Measurements from ENCODE around the gene FOXJ3.
"Not testable (repeated sequence)": the region's sequence is repeated elsewhere in the genome, so short reads cannot be mapped to it uniquely, and the experiment has no call there.

Gene FOXJ3

GRCh38 chr1:42239555-42239954, 95.5 kb downstream of the FOXJ3 start:
- DNase-seq = no peak

DNA sequence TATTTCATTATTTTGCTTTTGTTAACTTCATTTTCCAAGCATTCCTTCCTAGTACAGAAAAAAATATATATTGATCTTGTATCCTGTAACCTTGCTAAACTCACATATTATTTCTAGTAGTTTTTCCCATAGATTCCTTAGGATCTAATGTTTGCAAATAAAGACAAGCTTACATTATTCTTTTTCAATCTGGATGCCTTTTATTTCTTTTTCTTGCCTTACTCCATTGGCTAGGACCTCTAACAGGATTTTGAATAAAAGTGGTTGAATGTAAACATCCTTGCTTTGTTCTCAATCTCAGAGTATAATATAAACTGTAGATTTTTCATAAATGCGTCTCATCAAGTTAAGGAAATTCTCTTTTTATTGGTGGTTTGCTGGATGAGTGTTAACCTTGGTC, 96.0 kb downstream of the FOXJ3 start:
- no peak for DNase-seq

DNA sequence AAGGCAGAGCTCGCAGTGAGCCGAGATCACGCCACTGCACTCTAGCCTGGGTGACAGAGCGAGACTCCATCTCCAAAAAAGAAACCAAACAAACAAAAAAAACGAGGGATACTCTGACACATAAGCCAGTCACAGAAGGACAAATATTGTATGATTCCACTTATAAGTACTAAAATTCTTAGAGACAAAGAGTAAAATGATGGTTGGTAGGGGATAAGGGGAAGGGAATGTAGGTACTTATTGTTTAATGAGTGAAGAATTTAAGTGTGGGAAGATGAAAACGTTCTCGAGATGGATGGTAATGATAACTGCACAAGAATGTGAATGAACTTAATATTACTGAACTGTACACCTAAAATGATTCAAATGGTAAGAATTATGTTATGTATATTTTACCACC, 103.8 kb downstream of the FOXJ3 start:
- DNase-seq = no peak

DNA sequence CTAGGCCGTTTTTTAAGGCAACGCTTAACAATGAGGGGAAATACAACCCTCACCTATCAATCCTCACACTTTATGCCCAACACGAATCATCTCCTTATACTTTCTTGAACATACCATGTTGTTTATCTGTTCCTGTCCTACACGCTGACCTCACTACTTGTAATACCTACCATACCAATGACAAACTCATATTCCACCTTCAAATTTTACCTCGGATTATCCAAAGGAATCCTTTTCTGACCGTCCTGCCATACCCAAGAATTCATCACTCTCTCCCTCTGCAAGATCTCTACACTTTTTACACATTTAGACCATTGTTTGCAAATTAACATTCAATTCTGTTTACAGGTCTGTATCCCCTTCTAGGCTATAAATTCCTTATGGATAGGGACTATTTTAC, 106.1 kb downstream of the FOXJ3 start:
- no peak for DNase-seq

DNA sequence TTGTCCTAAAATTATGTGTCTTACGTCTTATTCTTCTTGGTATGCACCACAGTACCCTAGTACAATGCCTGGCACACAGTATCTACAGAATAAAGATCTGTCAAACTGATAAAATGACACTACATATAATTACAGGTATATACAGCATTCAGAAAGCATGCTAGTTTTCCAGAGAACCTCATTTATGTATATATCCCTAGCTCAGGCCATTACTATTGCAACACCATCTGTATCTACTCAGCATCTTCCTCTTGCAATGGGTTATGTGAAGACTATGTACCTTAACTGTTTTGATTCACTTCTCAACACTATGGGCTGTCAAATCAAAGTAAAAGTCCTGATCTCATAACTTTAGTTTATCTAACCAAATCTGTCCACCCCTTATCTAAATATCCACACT, 112.0 kb downstream of the FOXJ3 start:
- no peak for DNase-seq

- no peak for DNase-seq
These were observed 113.0 kb downstream of the FOXJ3 start for GRCh38 chr1:42221952-42222606.

- no peak for DNase-seq
These were observed 113.6 kb downstream of the FOXJ3 start for GRCh38 chr1:42221456-42221855.

DNA sequence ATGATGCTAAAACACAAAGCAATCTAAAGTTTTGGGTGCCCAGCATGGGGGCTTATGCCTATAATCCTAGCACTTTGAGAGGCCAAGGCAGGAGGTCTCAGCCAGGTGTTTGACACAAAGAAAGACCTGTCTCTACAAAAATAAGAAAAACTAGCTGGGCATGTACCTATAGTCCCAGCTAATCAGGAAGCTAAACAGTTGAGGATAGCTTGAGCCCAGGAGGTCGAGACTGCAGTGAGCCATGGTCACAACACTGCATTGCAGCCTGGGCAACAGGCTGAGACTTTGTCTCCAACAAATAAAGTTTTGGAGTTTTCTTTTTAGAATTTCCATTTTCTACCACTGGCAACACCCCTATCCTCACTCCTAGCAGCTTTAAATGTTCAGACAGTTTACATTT, 115.4 kb downstream of the FOXJ3 start:
- no peak for DNase-seq

GRCh38 chr1:42214447-42214871, 120.6 kb downstream of the FOXJ3 start:
- no peak for DNase-seq

GRCh38 chr1:42211224-42211623, 123.8 kb downstream of the FOXJ3 start:
- no peak for DNase-seq

GRCh38 chr1:42210421-42211133, 124.5 kb downstream of the FOXJ3 start:
- no peak for DNase-seq

DNA sequence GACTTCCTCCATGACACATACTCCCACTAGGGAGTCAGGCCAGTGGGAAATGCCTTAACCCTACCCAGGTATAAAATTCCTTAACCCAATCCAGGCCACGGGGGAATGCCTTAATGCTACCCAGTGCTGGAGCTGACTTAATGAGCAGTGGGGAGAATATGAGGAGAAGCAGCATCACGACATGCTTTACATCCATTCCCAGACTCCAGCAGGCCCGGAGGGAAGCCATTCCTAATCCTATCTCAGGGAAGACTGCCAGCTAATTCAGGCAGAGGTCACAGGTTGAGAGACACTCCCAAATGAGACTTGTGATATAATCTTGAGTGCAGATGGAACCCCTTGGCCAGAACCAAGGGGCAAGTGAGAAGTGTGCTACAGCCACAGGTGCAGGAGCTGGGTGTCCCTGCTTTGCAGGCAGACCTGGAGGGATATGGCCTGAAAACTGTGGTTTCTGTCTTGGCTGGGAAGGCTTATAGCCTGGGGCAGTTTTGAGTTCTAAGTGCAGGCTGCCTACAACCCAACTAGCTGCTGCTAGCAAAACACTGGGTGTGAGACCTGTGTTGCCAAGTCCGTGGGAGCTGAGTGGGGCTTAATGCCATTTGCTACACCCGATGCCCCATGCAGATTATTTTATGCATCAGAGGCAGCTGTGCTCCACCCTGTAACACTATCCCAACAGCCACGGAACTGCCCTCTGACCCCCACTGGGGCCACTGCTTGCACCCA, 125.3 kb downstream of the FOXJ3 start:
- no peak for DNase-seq

DNA sequence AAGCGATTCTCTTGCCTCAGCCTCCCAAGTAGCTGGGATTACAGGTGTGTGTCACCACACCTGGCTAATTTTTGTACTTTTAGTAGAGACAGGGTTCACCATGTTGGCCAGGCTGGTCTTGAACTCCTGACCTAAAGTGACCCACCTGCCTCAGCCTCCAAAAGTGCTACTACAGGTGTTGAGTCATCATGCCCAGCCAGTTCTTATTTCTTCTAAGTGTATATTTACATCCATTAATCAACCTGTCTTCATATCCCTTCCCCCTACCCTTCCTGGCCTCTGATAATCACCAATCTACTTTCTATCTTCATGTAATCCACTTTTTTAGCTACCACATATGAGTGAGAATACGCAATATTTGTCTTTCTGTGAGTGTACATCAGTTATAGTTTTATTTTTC, 128.1 kb downstream of the FOXJ3 start:
- not testable (repeated sequence) for DNase-seq

GRCh38 chr1:42206164-42206563, 128.9 kb downstream of the FOXJ3 start:
- DNase-seq = no peak

GRCh38 chr1:42201986-42202385, 133.0 kb downstream of the FOXJ3 start:
- DNase-seq = no peak

DNA sequence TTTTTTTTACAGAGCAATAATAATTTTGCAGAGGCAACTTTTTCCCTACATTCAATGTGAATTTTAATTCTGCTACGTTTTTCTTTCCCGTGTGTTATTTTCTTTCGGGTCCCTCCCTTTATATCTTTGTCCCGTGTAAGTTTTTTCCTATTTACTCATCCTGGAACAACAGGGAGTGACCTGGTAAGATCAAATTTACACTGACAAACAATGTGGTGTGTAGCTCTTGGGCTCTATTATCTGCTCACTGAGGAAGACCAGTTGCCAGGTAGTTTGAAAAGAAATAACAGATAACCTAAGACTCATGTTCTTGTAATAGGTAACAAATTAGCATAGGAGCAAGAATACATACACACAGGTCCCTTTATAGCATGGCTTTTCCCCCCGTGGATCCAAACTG, 136.8 kb downstream of the FOXJ3 start:
- DNase-seq = no peak

DNA sequence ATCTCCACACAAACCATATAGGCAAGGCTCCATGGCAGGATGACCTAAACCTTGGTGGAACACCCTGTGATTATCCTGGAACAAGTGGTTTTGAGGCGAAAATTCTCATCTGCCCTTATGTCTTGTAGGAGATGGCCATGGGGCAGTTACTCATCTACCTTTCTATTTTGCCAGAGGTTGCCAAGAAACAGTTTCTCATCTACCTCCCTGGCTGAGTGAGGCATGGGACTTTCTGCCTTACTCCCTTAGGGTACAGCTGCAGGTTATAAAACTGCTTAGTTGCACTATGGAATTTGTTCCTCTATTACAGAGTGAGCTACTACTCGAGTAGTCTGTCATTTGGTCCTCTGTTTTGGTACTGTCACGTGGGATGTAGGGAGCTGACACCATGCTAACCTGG, 139.2 kb downstream of the FOXJ3 start:
- no peak for DNase-seq

- DNase-seq = no peak
These were observed 142.9 kb downstream of the FOXJ3 start for GRCh38 chr1:42192106-42192505.

GRCh38 chr1:42191319-42191718, 143.7 kb downstream of the FOXJ3 start:
- DNase-seq = no peak

DNA sequence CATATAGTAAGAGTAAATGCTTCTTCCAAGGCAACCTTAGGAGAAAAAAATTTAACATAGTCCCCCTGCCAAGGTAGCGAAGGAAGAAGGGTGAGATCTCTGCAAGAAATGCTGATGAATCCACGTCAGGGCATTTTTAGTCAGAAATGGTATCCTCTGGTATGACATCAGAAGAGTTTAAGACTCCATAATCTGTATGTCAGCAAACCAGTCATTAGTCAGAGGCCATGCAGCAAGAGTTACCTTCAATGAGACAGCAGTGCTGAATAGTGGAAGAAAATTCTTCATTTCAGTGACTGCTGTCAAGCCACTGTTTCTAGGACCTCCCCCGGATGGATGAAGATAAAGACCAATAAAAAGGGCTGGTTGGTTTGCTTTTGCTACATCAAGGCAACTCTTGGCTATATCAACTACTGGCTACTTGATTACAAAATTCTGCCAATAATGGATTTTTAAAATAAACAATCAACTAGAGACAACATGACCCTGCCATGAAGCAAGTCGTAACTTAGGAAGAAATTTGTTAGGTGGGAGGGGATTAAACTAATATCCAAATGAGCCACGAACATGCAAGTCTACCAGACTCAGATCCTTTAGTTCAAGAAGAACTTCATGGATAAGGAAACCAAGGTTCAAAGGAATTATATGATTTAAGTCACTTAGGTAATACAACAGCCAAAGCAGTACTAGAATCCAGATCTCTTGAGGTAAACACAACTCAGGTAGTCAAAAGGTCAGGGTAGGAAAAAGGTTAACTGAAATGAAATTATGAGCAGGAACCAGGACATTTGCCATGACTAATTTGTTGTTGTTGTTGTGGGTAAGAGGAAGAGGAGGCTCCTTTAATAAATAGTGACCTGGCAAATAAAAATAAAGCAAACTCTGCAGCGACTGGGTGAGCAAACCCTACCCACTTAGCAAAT, 144.8 kb downstream of the FOXJ3 start:
- no peak for DNase-seq

GRCh38 chr1:42186152-42186551, 148.9 kb downstream of the FOXJ3 start:
- no peak for DNase-seq

- no peak for DNase-seq
These were observed 150.4 kb downstream of the FOXJ3 start for GRCh38 chr1:42184616-42185015.

GRCh38 chr1:42183957-42184268, 151.1 kb downstream of the FOXJ3 start:
- DNase-seq = no peak
